NCI-H1436 (cell line): Measurements from ENCODE around the gene TGM1.
"Not testable (repeated sequence)": the region's sequence is repeated elsewhere in the genome, so short reads cannot be mapped to it uniquely, and the experiment has no call there.

Source experiments
- DNase-seq: peaks from one replicate; lab custom pipeline; 2025; lab: John Stamatoyannopoulos, UW

The TGM1 gene

DNA sequence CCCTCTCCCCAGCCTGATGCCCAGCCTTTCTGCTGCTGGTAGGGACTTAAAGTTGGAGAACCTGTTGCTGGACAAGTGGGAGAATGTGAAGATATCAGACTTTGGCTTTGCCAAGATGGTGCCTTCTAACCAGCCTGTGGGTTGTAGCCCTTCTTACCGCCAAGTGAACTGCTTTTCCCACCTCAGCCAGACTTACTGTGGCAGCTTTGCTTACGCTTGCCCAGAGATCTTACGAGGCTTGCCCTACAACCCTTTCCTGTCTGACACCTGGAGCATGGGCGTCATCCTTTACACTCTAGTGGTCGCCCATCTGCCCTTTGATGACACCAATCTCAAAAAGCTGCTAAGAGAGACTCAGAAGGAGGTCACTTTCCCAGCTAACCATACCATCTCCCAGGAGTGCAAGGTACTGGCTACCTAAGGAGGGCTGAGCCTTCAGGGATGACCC, 55.8 kb downstream of the TGM1 start:
- DNase-seq: no peak

DNA sequence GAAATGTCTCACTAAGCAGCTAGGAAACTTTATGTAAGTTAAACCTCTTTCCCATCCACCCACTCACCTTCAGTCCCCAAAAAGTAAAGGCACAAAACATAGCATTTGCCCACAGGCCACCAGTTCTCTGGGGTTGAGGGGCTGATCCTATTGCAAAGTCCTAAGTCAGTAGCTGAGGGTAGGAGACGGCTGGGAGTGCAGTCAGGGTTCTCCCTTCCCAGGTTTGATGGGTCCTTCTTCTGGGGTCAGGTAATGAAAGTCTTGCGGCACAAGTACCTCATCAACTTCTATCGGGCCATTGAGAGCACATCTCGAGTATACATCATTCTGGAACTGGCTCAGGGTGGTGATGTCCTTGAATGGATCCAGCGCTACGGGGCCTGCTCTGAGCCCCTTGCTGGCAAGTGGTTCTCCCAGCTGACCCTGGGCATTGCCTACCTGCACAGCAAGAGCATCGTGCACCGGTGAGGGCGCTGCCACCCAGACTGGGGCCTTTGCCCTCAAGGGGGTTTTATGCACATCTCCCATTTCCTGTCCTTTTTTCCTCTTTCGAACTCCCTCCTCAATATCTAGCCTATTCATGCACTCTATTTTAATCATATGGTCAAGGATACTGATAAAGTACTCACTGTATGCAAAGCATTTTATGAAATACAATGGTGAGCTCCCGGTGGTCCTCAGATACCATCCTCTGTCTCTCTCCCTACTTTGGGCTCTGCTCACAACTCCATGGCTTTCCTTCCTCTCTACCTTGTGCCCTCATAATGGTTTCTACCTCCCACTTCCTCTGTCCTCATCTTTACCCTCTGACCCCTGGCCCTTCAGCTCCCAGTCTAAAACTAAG, 56.5 kb downstream of the TGM1 start:
- no peak for DNase-seq

- no peak for DNase-seq
Measured at GRCh38 chr14:24204163-24205146, 58.5 kb downstream of the TGM1 start.

- not testable (repeated sequence) for DNase-seq
Measured at GRCh38 chr14:24203249-24203886, 59.6 kb downstream of the TGM1 start.

DNA sequence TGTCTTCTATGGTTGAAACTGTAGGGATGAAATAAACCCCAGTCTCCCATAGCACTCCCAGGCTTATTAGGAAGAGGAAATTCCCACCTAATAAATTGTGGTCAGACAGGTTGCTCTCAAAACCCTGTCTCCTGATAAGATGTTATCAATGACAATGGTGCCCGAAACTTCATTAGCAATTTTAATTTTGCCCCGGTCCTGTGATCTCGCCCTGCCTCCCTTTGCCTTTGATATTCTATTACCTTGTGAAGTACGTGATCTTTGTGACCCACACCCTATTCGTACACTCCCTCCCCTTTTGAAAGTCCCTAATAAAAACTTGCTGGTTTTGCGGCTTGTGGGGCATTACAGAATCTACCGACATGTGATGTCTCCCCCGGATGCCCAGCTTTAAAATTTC, 60.4 kb downstream of the TGM1 start:
- not testable (repeated sequence) for DNase-seq
